K562 (cell line): ENCODE measurements around the gene SCUBE2. TPM values are rescaled to one million over a fixed set of nuclear protein-coding genes. Genes with fewer than 3 reads are reported as not detected.

Source experiments
- ATAC-seq: fragments of 200-7000 bp; cut with Tn5 transposase; 3 replicates; pipeline ENCODE4 v1.9.1; 2020; ENCODE audit warnings: moderate library complexity
- BruUV-seq: library from RNA; stranded (reverse); fragments of 400-500 nt; replicated peaks from 2 replicates; lab custom pipeline; 2021; lab: Mats Ljungman, UMichigan
- CTCF ChIA-PET: fragments of 300-600 bp; formaldehyde crosslinking; extraction: SDS; loops from one replicate; lab custom pipeline; 2021; ENCODE audit warnings: low intra/inter-chr PET ratio; lab: Yijun Ruan, JAX
- POLR2A ChIA-PET: fragments of 300-600, 350-650 bp; sonication (Branson Sonifier 250); formaldehyde crosslinking; extraction: SDS; loops from one replicate; lab custom pipeline; 2021; ENCODE audit warnings: antibody characterized with exemption, inconsistent platforms; lab: Yijun Ruan, JAX
- DNase-seq, 4 experiments: peaks; one replicate each; pipeline versions ENCODE4 v3.0.0 to v3.0.0-alpha.2; 2011 to 2018; ENCODE audit warnings: low spot score in 3 of 4, mixed read lengths in 3 of 4; ENCODE audit errors: extremely low read depth in 1 of 4
- FAIRE-seq: peaks from 2 replicates; lab custom pipeline; 2011; peaks lifted over from hg19 to GRCh38; lab: Jason Lieb, UNC
- H2AFZ ChIP-seq: 2 replicates; pipeline ENCODE4 v1.6.0; 2011; ENCODE audit warnings: low read depth, low read length, control low read depth, inconsistent platforms
- H3K27ac ChIP-seq: fragments of 200-600 bp; 3 replicates; pipeline ENCODE4 v1.8.0; 2011; ENCODE audit warnings: low read depth, mild to moderate bottlenecking, control low read depth, inconsistent platforms, low read length, moderate library complexity, mixed read lengths; ENCODE audit errors: extremely low read depth
- H3K27me3 ChIP-seq, 2 experiments: fragments of 300-600 bp in 1 of 2; 2 replicates in 1 of 2; 3 replicates in 1 of 2; pipeline versions ENCODE4 v1.6.0 to v1.8.0; 2011; ENCODE audit warnings: inconsistent platforms in 2 of 2, low read length in 2 of 2, mild to moderate bottlenecking in 1 of 2, mixed read lengths in 1 of 2, moderate library complexity in 1 of 2; ENCODE audit not compliant: control insufficient read depth in 2 of 2, insufficient read depth in 2 of 2
- H3K36me3 ChIP-seq: fragments of 300-600 bp; 3 replicates; pipeline ENCODE4 v1.8.0; 2011; ENCODE audit warnings: mild to moderate bottlenecking, low read length, inconsistent platforms; ENCODE audit not compliant: control insufficient read depth, insufficient read depth
- H3K4me1 ChIP-seq, 2 experiments: fragments of 200-600 bp in 1 of 2; replicated peaks in 1 of 2; 2 replicates in 1 of 2; 3 replicates in 1 of 2; pipeline versions ENCODE4 v1.5.1 to v1.8.0; 2011; ENCODE audit warnings: inconsistent platforms in 2 of 2, low read length in 2 of 2, mild to moderate bottlenecking in 1 of 2, mixed read lengths in 1 of 2, moderate library complexity in 1 of 2; ENCODE audit not compliant: control insufficient read depth in 2 of 2, insufficient read depth in 2 of 2
- H3K4me2 ChIP-seq: 2 replicates; pipeline ENCODE4 v1.6.1; 2011; ENCODE audit warnings: low read length, control low read depth, inconsistent platforms, mixed read lengths; ENCODE audit not compliant: insufficient read depth
- H3K4me3 ChIP-seq: fragments of 200-600 bp; sonication (generic), shearing (Covaris generic); 2 replicates; pipeline ENCODE4 v1.5.1; 2016; ENCODE audit warnings: control low read depth, inconsistent platforms
- H3K79me2 ChIP-seq: fragments of 200-600 bp; 3 replicates; pipeline ENCODE4 v1.8.0; 2011; ENCODE audit warnings: low read length, inconsistent platforms; ENCODE audit not compliant: control insufficient read depth, insufficient read depth
- H3K9ac ChIP-seq, 2 experiments: 2 replicates each; pipeline versions ENCODE4 v1.6.0 to v1.6.1; 2011; ENCODE audit warnings: low read depth in 2 of 2, low read length in 2 of 2, control low read depth in 1 of 2, inconsistent platforms in 1 of 2, mild to moderate bottlenecking in 1 of 2, mixed read lengths in 1 of 2; ENCODE audit not compliant: insufficient read depth in 1 of 2
- H3K9me1 ChIP-seq: one replicate; pipeline ENCODE4 v1.6.0; 2011; ENCODE audit warnings: inconsistent platforms, mild to moderate bottlenecking, low read length, moderate library complexity; ENCODE audit not compliant: control insufficient read depth, insufficient read depth
- H3K9me3 ChIP-seq: replicated peaks from 2 replicates; pipeline ENCODE4 v1.5.1; 2011; ENCODE audit warnings: low read depth, low read length, inconsistent platforms; ENCODE audit not compliant: control insufficient read depth, insufficient read depth
- H4K20me1 ChIP-seq: replicated peaks from 2 replicates; pipeline ENCODE4 v1.6.1; 2011; ENCODE audit warnings: low read length, inconsistent platforms, mixed read lengths; ENCODE audit not compliant: control insufficient read depth, insufficient read depth
- CCNT2 ChIP-seq: IDR thresholded peaks from 2 replicates; pipeline ENCODE4 v1.6.1; 2011; ENCODE audit warnings: borderline replicate concordance, low read depth, mild to moderate bottlenecking, moderate library complexity, mixed read lengths, low read length; ENCODE audit not compliant: insufficient read length; ENCODE audit errors: extremely low read depth
- PHF20 ChIP-seq: fragments of 450-650 bp; IDR thresholded peaks from 2 replicates; pipeline ENCODE4 v1.6.1; 2018; ENCODE audit not compliant: partially characterized antibody
- STAT5B ChIP-seq: fragments of 250-450 bp; sonication (Bioruptor Pico); IDR thresholded peaks from 2 replicates; pipeline ENCODE4 v1.8.0; 2021; ENCODE audit warnings: mild to moderate bottlenecking, inconsistent platforms
- ZNF41 ChIP-seq: fragments of 250-450 bp; sonication (Bioruptor Pico); conservative IDR thresholded peaks from 2 replicates; pipeline ENCODE4 v1.4.0; 2020; ENCODE audit warnings: mild to moderate bottlenecking
- ZNF696 ChIP-seq: fragments of 250-450 bp; sonication (Bioruptor Pico); conservative IDR thresholded peaks from 2 replicates; pipeline ENCODE4 v1.4.0; 2020; ENCODE audit warnings: mild to moderate bottlenecking, moderate library complexity
- whole genome bisulfite sequencing: fragments of 100-300 bp; shearing (Covaris generic); methylation state at CpG from one replicate; pipeline ENCODE4 v1.1.6; 2016; ENCODE audit warnings: low coverage, mixed read lengths; ENCODE audit not compliant: insufficient coverage; ENCODE audit errors: missing lambda C conversion rate; 5-methylcytosine and 5-hydroxymethylcytosine counted together
- in situ Hi-C: fragments of 300-500 bp; cut with MboI; formaldehyde crosslinking; loops from 4 replicates; pipeline ENCODE4 v1.15.0; 2018; ENCODE audit warnings: inconsistent platforms, mixed read lengths
- intact Hi-C: fragments of 100-400 bp; cut with micrococcal nuclease; formaldehyde crosslinking; loops from 2 replicates; pipeline ENCODE4 v1.14.2; 2022
- polyA plus RNA-seq, 8 experiments: library from polyadenylated mRNA; depleted of rRNA in 4 of 8; stranded (reverse) in 5 of 8; unstranded in 3 of 8; fragments of >200 nt; fragmentation: Nextera tagmentation in 2 of 8; fragmentation: Illumina TruSeq in 1 of 8; extraction: Ambion mirVana in 2 of 8; extraction: Trizol in 1 of 8; gene quantifications; 2 replicates each; pipeline versions ENCODE4 v1.2.1 to v1.2.3, GENCODE V29; 2011 to 2014; ENCODE audit warnings: inconsistent platforms in 1 of 8, missing spikeins in 1 of 8
- total RNA-seq, 7 experiments: library from RNA; depleted of rRNA in 6 of 7; stranded (reverse); fragments of >200 nt in 6 of 7; fragmentation: Illumina TruSeq in 2 of 7; extraction: Trizol in 2 of 7; gene quantifications; 2 replicates each; pipeline versions ENCODE4 v1.2.1 to v1.2.3, GENCODE V29; 2011 to 2021; ENCODE audit warnings: low replicate concordance in 1 of 7

The SCUBE2 gene
- total and polyA plus RNA-seq, 9 of the 15 experiments (the other 6 are each of a cell fraction or from before 2014, with no cell fraction given), result 0.06 to 0.40 (median 0.07) TPM; not detected in 6

- intact Hi-C loops, result no loop called here
- in situ Hi-C loops, result no loop called here
- Histone ChIP-seq H3K4me3 (no peak overlapping the region), H3K9me3 (no peaks in the 10 kb centered on the region), H3K4me2 (no peak overlapping the region), H3K27me3 (peaks cover 39 to 46% of the 10 kb centered on the region in 2 experiments), H3K36me3 (no peaks in the 10 kb centered on the region), H3K79me2 (no peaks in the 10 kb centered on the region), H2AFZ (no peak overlapping the region), H4K20me1 (no peaks in the 10 kb centered on the region), H3K9ac (no peak overlapping the region), H3K27ac (no peak overlapping the region), H3K4me1 (peaks cover 0 to 4% of the 10 kb centered on the region in 2 experiments; a peak in 2 of 5 replicates), H3K9me1 (no peaks in the 10 kb centered on the region)
- BruUV-seq, result no TSS peak
- TF ChIP-seq ZNF696 (CRISPR knock-in tag) (no peak), STAT5B (no peak), ZNF41 (CRISPR knock-in tag) (no peak), PHF20 (no peak), CCNT2 (no peak)
- WGBS, result 0% methylated on average over 1 of the region's 1 CpG
- POLR2A ChIA-PET, result interaction anchor here (1.1 to 1.3 kb wide), 3 partner anchors 10 to 14 kb away, joined by 3 to 4 read pairs (median 3); no protein-coding TSS in a partner anchor
- no peak for DNase-seq
- CTCF ChIA-PET, result no interaction called here
- ATAC-seq, result no peak
- FAIRE-seq, result no peak
These were observed 53.4 kb downstream of the SCUBE2 start for GRCh38 chr11:9037963-9038362.
